Transverse colon (tissue), 4 donors: ENCODE data around the gene LRRC75A. TPM values are rescaled to one million over a fixed set of nuclear protein-coding genes. Genes with fewer than 3 reads are reported as not detected.

Experiments used
- DNase-seq: peaks from one replicate; pipeline ENCODE4 v3.0.0-alpha.2; 2019
- H3K27ac ChIP-seq, 4 donors: fragments of 200-600 bp; sonication (generic); 2 replicates each; pipeline ENCODE4 v1.5.1; 2016 to 2018; ENCODE audit warnings: inconsistent platforms in 4 of 4
- H3K27me3 ChIP-seq: fragments of 200-600 bp; sonication (generic); 2 replicates; pipeline ENCODE4 v1.5.1; 2017; ENCODE audit warnings: inconsistent platforms
- H3K36me3 ChIP-seq, 4 donors: fragments of 200-600 bp; sonication (generic); 2 replicates each; pipeline ENCODE4 v1.5.1; 2017 to 2019; ENCODE audit warnings: inconsistent platforms in 4 of 4
- H3K4me1 ChIP-seq, 4 donors: fragments of 200-600 bp; sonication (generic); 2 replicates each; pipeline ENCODE4 v1.5.1; 2017 to 2020; ENCODE audit warnings: inconsistent platforms in 4 of 4
- H3K4me3 ChIP-seq, 4 donors: fragments of 200-600 bp; sonication (generic); 1 replicate in 1 of 4; 2 replicates in 3 of 4; pipeline versions ENCODE4 v1.5.1 to v1.6.1; 2017 to 2019; ENCODE audit warnings: inconsistent platforms in 4 of 4
- H3K9me3 ChIP-seq, 2 donors: fragments of 200-600 bp; sonication (generic); 2 replicates each; pipeline ENCODE4 v1.5.1; 2017 to 2019; ENCODE audit warnings: inconsistent platforms in 2 of 2
- CTCF ChIP-seq, 5 experiments: fragments of 200-600 bp in 3 of 5; fragments of 450-650 bp in 2 of 5; sonication (generic) in 3 of 5; IDR thresholded peaks; 1 replicate in 2 of 5; 2 replicates in 3 of 5; pipeline ENCODE4 v1.5.1; 2016 to 2017; ENCODE audit warnings: antibody characterized with exemption in 5 of 5, inconsistent platforms in 3 of 5, mild to moderate bottlenecking in 2 of 5, moderate library complexity in 1 of 5
- EP300 ChIP-seq: sonication (generic); formaldehyde crosslinking; IDR thresholded peaks from one replicate; pipeline ENCODE4 v1.6.1; 2017; ENCODE audit warnings: antibody characterized with exemption, low read depth
- POLR2A ChIP-seq: fragments of 450-650 bp; IDR thresholded peaks from one replicate; pipeline ENCODE4 v1.6.1; 2016; ENCODE audit warnings: antibody characterized with exemption, mild to moderate bottlenecking, moderate library complexity
- POLR2AphosphoS5 ChIP-seq, 3 donors: sonication (generic); formaldehyde crosslinking; IDR thresholded peaks; one replicate each; pipeline ENCODE4 v1.6.1; 2016; ENCODE audit warnings: antibody characterized with exemption in 3 of 3
- whole genome bisulfite sequencing, 2 donors: methylation state at CpG; one replicate each; pipeline ENCODE4 v1.1.5; 2018; ENCODE audit warnings: low coverage in 1 of 2; 5-methylcytosine and 5-hydroxymethylcytosine counted together
- in situ Hi-C, 4 donors: fragments of 200-750 bp; cut with MboI; loops; one replicate each; pipeline versions ENCODE4 v1.15.0 to v1.15.1; 2017; ENCODE audit warnings: low sequenced_read_pairs in 3 of 4, low pct_ligation_motif_present in 1 of 4, low pct_unique_long_range_greater_than_20kb in 1 of 4
- intact Hi-C: fragments of 100-400 bp; cut with DNase I; formaldehyde crosslinking; loops from one replicate; pipeline ENCODE4 v1.15.1; 2023; ENCODE audit warnings: low total_unique reads
- total RNA-seq, 4 donors: library from RNA; depleted of rRNA; stranded (reverse); fragments of >200 nt; gene quantifications; one replicate each; pipeline ENCODE4 v1.1.0, GENCODE V29; 2016

The LRRC75A gene
- total RNA-seq, 4 donors from 2014 or later: 67.9 to 194 (median 115) TPM

GRCh38 chr17:16438557-16439302 is 53.3 kb downstream of the LRRC75A start:
- in situ Hi-C loops (loop anchor here in 2 of 4 donors (10.0 kb wide), 1 partner anchor 54 kb away; the partner anchor contains the start of gene UBB (in 2 of the 2)), intact Hi-C loops (no loop called here)
- Histone ChIP-seq H3K36me3 (peaks cover 0 to 21% (median 8%) of the 10 kb centered on the region in 4 donors), H3K9me3 (no peaks in the 10 kb centered on the region), H3K4me3 (peak overlapping the region; percentile 63 to 96 (median 79)), H3K27me3 (no peaks in the 10 kb centered on the region), H3K27ac (peak overlapping the region; percentile 84 to 97 (median 94)), H3K4me1 (peaks cover 14 to 41% (median 30%) of the 10 kb centered on the region in 4 donors)
- DNase-seq: peak; percentile 96
- no peak for TF ChIP-seq EP300
- no peak for TF ChIP-seq CTCF (IDR thresholded peaks at IDR 0.05)
- TF ChIP-seq POLR2AphosphoS5 (IDR thresholded peaks at IDR 0.05): peak; percentile 90 to 98 (median 98)
- peak; percentile 96 for TF ChIP-seq POLR2A
- 0 to 1% methylated on average over 2 to 41 of the region's 46 CpGs for WGBS, 2 donors

GRCh38 chr17:16438173-16438556 is 53.8 kb downstream of the LRRC75A start:
- TF ChIP-seq CTCF (IDR thresholded peaks at IDR 0.05) (no peak), POLR2AphosphoS5 (IDR thresholded peaks at IDR 0.05) (no peak), POLR2A (no peak), EP300 (no peak)
- in situ Hi-C loops (loop anchor here in 2 of 4 donors (10.0 kb wide), 1 partner anchor 53 kb away; the partner anchor contains the start of gene UBB (in 2 of the 2)), intact Hi-C loops (no loop called here)
- Histone ChIP-seq H3K27me3 (no peaks in the 10 kb centered on the region), H3K4me1 (peaks cover 14 to 38% (median 30%) of the 10 kb centered on the region in 4 donors), H3K9me3 (no peaks in the 10 kb centered on the region), H3K36me3 (peaks cover 0 to 15% (median 7%) of the 10 kb centered on the region in 4 donors), H3K4me3 (peak overlapping the region; percentile 8 to 96 (median 79)), H3K27ac (peak overlapping the region; percentile 84 to 97 (median 94))
- DNase-seq: no peak
- WGBS, 2 donors: 21% methylated on average over 8 of the region's 8 CpGs

GRCh38 chr17:16437083-16437482 is 54.9 kb downstream of the LRRC75A start:
- H3K27ac ChIP-seq: no peak overlapping the region
- H3K9me3 ChIP-seq: no peaks in the 10 kb centered on the region
- WGBS, 2 donors: 65% methylated on average over 2 of the region's 2 CpGs; no CpG with 5 or more reads in 1 of the 2 donors
- H3K27me3 ChIP-seq: no peaks in the 10 kb centered on the region
- TF ChIP-seq POLR2A (no peak), CTCF (IDR thresholded peaks at IDR 0.05) (no peak), EP300 (no peak), POLR2AphosphoS5 (IDR thresholded peaks at IDR 0.05) (no peak)
- in situ Hi-C loops: loop anchor here in 2 of 4 donors (10.0 kb wide), 1 partner anchor 52 kb away; the partner anchor contains the start of gene UBB (in 2 of the 2)
- intact Hi-C loops: no loop called here
- DNase-seq: no peak
- peaks cover 0 to 12% (median 3%) of the 10 kb centered on the region in 4 donors for H3K36me3 ChIP-seq
- H3K4me1 ChIP-seq: peaks cover 14 to 30% (median 27%) of the 10 kb centered on the region in 4 donors
- no peak overlapping the region for H3K4me3 ChIP-seq
